ENCODE measurements around the gene KCNT2. TPM values are rescaled to one million over a fixed set of nuclear protein-coding genes. Genes with fewer than 3 reads are reported as not detected.
A peak's percentile ranks its signal among the peaks of the same experiment; 100 is the strongest.

Gene KCNT2
- total RNA-seq, 4 donors from 2014 or later = 0.35 to 0.88 (median 0.51) TPM; not detected in 1

- in situ Hi-C loops (cut with MboI; ENCODE audit: low sequenced_read_pairs in 4 of 4) = no loop called here
- Histone ChIP-seq H3K9me3 (peaks cover 0 to 6% (median 0%) of the 10 kb centered on the region in 3 donors), H3K27me3 (no peaks in the 10 kb centered on the region), H3K36me3 (no peaks in the 10 kb centered on the region), H3K27ac (no peak overlapping the region), H3K4me3 (no peak overlapping the region), H3K4me1 (no peaks in the 10 kb centered on the region)
- ATAC-seq (no peak), DNase-seq (no peak)
- intact Hi-C loops (cut with DNase I; ENCODE audit: low total_unique reads) = no loop called here
- TF ChIP-seq POLR2A (IDR thresholded peaks at IDR 0.05) (no peak), CTCF (IDR thresholded peaks at IDR 0.05 in 4 of 5, conservative IDR thresholded peaks at IDR 0.05 in 1 of 5) (no peak)
Measured at GRCh38 chr1:196563768-196564167, 44.5 kb downstream of the KCNT2 start.

GRCh38 chr1:196559314-196559713 lies 48.9 kb downstream of the KCNT2 start:
- in situ Hi-C loops (cut with MboI; ENCODE audit: low sequenced_read_pairs in 4 of 4) (no loop called here), intact Hi-C loops (cut with DNase I; ENCODE audit: low total_unique reads) (no loop called here)
- Histone ChIP-seq H3K27me3 (no peaks in the 10 kb centered on the region), H3K9me3 (peaks cover 0 to 6% (median 0%) of the 10 kb centered on the region in 3 donors), H3K4me1 (no peaks in the 10 kb centered on the region), H3K27ac (no peak overlapping the region), H3K4me3 (no peak overlapping the region), H3K36me3 (no peaks in the 10 kb centered on the region)
- no peak for ATAC-seq
- DNase-seq = no peak
- no peak for TF ChIP-seq POLR2A (IDR thresholded peaks at IDR 0.05)
- TF ChIP-seq CTCF (IDR thresholded peaks at IDR 0.05 in 4 of 5, conservative IDR thresholded peaks at IDR 0.05 in 1 of 5) = no peak

- ATAC-seq = peak; percentile 52 to 64
- in situ Hi-C loops (cut with MboI; ENCODE audit: low sequenced_read_pairs in 4 of 4) (no loop called here), intact Hi-C loops (cut with DNase I; ENCODE audit: low total_unique reads) (no loop called here)
- TF ChIP-seq POLR2A (IDR thresholded peaks at IDR 0.05) = no peak
- no peak for TF ChIP-seq CTCF (IDR thresholded peaks at IDR 0.05 in 4 of 5, conservative IDR thresholded peaks at IDR 0.05 in 1 of 5)
- DNase-seq = no peak
- no peaks in the 10 kb centered on the region for H3K27me3 ChIP-seq
- peak overlapping the region in 3 of 4 donors; percentile 3 to 13 (median 7) for H3K4me3 ChIP-seq
- H3K4me1 ChIP-seq = no peaks in the 10 kb centered on the region
- no peaks in the 10 kb centered on the region for H3K36me3 ChIP-seq
- no peaks in the 10 kb centered on the region for H3K9me3 ChIP-seq
- no peak overlapping the region for H3K27ac ChIP-seq
Measured at GRCh38 chr1:196558411-196558810, 49.8 kb downstream of the KCNT2 start.

GRCh38 chr1:196557797-196558196 lies 50.4 kb downstream of the KCNT2 start:
- in situ Hi-C loops (cut with MboI; ENCODE audit: low sequenced_read_pairs in 4 of 4) (no loop called here), intact Hi-C loops (cut with DNase I; ENCODE audit: low total_unique reads) (no loop called here)
- Histone ChIP-seq H3K36me3 (no peaks in the 10 kb centered on the region), H3K9me3 (no peaks in the 10 kb centered on the region), H3K27me3 (no peaks in the 10 kb centered on the region), H3K4me1 (no peaks in the 10 kb centered on the region), H3K27ac (no peak overlapping the region), H3K4me3 (peak overlapping the region in 2 of 4 donors; percentile 3 to 13)
- ATAC-seq = no peak
- no peak for DNase-seq
- TF ChIP-seq CTCF (IDR thresholded peaks at IDR 0.05 in 4 of 5, conservative IDR thresholded peaks at IDR 0.05 in 1 of 5) (no peak), POLR2A (IDR thresholded peaks at IDR 0.05) (no peak)

- H3K36me3 ChIP-seq = no peaks in the 10 kb centered on the region
- no peak overlapping the region for H3K27ac ChIP-seq
- no peak overlapping the region for H3K4me3 ChIP-seq
- H3K9me3 ChIP-seq = no peaks in the 10 kb centered on the region
- no peak for TF ChIP-seq CTCF (IDR thresholded peaks at IDR 0.05 in 4 of 5, conservative IDR thresholded peaks at IDR 0.05 in 1 of 5)
- no peak for TF ChIP-seq POLR2A (IDR thresholded peaks at IDR 0.05)
- no peak for ATAC-seq
- intact Hi-C loops (cut with DNase I; ENCODE audit: low total_unique reads) (no loop called here), in situ Hi-C loops (cut with MboI; ENCODE audit: low sequenced_read_pairs in 4 of 4) (no loop called here)
- no peaks in the 10 kb centered on the region for H3K27me3 ChIP-seq
- H3K4me1 ChIP-seq = no peaks in the 10 kb centered on the region
- no peak for DNase-seq
Measured at GRCh38 chr1:196550731-196551130, 57.5 kb downstream of the KCNT2 start.

All from gastrocnemius medialis (tissue), 4 donors.